GM19043 (cell line): Measurements from ENCODE around the gene RAB11FIP3.

Source experiments
- ATAC-seq: cut with Tn5 transposase; IDR thresholded peaks from one replicate; pipeline ENCODE4 v1.9.1; 2021; ENCODE audit warnings: low read depth; ENCODE audit not compliant: unreplicated experiment

The RAB11FIP3 gene

GRCh38 chr16:543301-544164 lies 118.1 kb downstream of the RAB11FIP3 start:
- no peak for ATAC-seq

- no peak for ATAC-seq
These were observed 119.1 kb downstream of the RAB11FIP3 start for GRCh38 chr16:544517-544916.

GRCh38 chr16:546909-547770 lies 121.7 kb downstream of the RAB11FIP3 start:
- ATAC-seq = no peak

DNA sequence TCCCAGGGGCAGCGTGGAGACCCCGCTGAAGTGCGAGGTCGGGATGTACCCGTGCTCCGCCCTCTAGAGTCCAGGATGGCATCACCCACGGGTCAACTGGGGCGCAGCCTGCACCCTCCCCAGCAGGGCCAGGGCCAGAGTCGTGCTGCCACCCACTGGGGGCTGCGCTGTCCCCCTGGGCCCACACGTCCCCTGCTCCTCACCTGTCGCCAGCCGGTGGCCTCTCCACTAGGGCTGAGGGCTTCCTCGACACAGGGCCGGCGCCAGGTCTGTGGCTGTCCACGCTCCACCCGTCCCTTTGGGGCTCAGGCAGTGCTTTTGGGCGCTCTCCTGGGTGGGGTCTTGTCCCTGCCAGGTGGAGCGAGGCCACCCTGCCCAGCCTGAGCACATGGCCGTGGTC lies 123.1 kb downstream of the RAB11FIP3 start:
- ATAC-seq = no peak

- ATAC-seq = no peak
These were observed 124.3 kb downstream of the RAB11FIP3 start for GRCh38 chr16:549544-550263.

DNA sequence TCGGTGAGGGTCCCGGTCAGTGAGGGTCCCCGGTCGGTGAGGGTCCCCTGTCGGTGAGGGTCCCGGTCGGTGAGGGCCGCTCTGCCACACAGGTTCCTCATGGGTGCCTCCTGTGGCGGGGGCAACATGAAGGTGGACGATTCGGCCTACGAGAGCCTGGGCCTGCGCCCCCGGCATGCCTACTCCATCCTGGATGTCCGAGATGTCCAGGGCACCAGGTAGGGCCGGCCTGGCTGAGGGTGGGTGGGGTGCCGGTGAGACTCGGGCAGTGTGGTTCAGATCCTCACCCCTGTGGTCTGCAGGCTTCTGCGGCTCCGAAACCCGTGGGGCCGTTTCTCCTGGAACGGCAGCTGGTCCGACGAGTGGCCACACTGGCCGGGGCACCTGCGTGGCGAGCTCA lies 125.8 kb downstream of the RAB11FIP3 start:
- no peak for ATAC-seq

DNA sequence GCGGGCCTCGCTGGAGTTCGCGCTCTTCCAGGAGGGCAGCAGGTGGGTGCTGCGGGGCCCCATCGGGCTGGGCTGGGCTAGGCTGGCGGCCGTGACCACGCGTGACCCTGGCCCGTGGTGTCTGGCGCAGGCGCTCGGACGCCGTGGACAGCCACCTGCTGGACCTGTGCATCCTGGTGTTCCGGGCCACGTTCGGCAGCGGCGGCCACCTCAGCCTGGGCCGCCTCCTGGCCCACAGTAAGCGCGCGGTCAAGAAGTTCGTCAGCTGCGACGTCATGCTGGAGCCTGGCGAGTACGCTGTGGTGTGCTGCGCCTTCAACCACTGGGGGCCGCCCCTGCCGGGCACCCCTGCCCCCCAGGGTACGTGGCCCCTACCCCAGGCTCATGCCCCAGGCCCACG lies 126.7 kb downstream of the RAB11FIP3 start:
- ATAC-seq = no peak

GRCh38 chr16:553601-554296 lies 128.3 kb downstream of the RAB11FIP3 start:
- ATAC-seq = no peak

DNA sequence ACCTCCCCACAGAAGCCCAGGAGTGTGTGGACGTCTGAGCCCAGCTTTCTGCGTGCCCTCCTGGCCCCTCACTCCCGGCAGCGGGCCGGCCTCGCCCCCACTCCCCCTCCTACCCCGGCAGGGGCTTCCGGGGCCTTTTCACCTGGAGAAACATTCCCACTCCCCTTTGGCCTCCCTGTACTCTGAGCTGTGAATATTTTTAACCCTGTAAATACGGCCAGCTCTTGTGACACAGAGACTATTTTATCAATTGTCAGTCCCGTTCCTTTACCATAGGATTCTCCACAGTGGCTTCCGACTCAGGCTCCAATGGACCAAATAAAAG lies 128.8 kb downstream of the RAB11FIP3 start:
- no peak for ATAC-seq

- no peak for ATAC-seq
These were observed 129.4 kb downstream of the RAB11FIP3 start for GRCh38 chr16:554640-555365.

DNA sequence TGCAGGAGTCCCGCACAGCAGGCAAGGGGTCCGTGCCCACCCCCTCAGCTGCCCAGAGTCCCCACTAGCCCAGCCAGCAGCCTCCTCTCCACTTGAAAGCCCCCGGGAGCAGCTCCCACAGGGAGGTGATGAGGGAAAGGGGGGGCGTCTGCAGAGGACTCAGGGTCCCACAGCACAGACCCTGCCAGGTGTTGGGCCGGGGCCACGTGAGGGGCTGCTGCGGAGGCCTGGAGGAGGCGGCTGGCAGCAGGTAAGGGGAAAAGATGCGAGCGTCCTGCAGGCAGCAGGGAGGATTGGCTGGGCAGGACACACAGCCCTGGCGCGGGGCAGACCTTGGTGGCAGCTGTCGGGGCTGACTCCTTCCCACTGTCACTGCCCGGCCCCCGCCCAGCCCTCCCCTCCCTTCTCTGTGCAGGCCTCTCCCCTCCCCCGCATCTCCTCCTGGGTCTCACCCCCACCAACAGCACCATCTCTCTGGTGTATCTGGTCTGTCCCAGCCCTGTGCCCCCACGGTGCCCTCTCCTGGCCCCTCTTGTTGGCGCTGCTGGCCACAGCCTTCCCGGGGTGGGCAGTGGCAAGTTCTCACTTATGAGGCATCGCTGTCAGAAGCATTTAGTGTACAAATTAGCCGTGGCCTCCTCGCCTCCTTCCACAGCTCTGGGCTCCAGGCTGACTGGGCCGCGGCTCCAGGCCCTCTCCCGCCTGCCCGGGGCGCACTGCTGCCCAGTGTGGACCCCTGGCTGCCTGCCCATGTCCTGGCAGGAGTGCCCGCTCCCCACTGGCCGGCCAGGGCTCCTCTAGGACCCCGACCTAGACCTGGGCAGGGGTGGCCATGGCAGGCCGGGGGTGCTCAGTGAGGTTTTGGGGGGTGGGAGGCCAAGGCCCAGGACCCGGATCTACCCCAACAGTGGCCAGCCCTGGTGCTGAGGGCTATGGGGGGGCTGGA lies 130.4 kb downstream of the RAB11FIP3 start:
- ATAC-seq = no peak

DNA sequence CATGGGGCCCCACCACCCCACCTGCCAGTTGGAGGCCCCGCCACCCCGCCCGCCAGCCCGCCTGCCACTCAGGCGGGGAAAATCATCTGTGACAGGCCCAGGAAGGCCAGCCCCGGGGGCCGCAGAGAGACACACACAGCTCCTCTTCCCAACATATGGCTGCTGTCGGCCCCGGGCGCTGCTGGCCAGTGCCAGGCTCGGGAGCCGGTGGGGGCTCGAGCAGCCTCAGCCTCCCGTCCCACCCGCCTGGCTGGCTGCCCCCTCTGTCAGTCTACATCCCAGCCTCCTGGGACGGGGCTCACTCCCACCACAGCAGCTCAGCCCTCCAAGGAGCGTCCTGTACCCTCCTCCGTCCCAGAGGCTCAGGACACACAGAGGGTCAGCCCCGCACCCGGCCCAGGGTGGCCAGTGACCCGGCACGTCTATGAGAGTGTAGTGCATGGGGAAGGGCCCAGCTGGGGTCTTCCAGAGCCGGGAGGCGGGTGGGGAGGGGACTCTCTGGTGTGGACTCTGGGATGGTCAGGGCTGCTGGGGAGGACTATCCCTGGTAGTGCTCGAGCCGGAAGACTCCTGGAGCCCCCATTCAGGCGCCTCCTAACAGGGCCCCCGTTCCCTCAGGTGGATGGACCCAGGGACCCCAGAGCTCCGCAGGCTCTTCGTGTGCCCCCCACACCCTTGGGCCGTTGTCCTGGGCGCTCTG lies 131.2 kb downstream of the RAB11FIP3 start:
- ATAC-seq = no peak

DNA sequence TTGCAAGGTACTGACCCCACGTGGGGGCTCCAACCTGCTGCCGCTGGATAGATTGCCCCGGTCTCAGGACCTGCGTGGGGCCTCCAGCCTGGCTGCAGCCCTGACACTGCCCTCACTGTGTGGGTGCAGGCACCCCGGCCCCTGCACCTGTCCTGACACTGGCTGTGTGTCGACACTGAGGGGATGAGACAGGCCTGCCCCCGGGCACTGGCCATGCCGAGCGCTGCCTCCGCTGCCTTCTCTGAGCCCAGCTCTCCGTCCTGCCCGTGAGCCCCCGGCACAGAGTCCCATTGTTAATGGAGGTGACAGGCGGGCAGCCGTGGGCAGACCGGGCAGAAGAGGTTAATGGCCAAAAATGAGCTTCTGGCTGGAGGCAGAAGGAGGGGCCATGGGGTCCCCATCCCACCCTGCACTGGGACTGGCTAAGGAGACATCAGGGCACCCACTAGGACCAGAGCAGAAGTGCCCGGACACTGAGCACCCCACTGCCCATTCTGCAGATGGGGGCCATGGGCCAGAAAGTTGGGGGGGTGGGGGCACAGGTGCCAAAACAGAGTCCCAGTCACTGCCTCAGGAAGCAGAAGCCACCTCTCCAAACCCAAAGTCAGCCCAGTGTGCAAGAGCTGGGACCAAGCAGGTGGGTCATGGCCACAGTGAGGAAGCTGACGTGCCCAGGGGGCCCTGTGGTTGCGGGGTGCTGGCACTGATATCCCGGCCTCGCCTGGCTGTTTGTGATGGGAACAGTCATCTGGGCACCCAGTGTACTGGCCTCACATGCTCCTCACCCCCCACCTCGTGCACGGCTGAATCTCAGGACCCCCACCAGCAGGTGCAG lies 132.2 kb downstream of the RAB11FIP3 start:
- ATAC-seq = no peak

DNA sequence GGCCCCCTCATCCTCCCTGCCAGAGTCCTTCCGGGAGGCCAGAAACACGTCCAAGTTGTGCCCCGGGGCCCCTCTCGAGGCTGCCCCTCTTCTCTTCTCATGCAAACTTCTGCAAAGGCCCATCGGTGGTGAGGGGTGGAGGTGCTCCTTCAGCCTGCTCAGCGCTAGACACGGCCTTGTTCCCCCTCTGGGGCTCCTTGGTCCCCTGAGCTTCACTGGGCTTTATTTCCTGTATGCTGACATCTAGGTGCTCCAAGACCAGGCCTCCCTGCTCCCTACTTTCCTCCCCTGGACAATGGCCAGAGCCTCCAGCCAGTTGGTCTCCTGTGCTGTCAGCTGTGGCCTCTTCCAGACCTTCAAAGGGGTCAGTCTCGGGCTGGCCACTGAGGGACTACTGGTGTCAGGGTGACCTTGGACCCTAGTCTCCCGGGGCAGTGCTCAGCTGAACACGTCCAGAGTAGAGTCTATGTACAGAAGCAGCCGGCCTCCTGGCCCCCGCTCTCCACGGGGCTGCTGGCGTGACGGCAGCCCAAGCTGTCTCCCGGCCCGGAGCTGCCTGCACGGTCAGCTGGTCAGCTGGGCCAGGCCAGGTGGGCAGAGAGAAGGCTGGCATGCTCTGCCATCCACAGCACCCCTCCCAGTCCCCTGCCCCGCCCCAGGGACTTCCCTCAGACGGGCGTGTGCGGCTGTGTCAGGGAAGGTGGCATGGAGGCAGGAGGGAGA lies 133.0 kb downstream of the RAB11FIP3 start:
- no peak for ATAC-seq

DNA sequence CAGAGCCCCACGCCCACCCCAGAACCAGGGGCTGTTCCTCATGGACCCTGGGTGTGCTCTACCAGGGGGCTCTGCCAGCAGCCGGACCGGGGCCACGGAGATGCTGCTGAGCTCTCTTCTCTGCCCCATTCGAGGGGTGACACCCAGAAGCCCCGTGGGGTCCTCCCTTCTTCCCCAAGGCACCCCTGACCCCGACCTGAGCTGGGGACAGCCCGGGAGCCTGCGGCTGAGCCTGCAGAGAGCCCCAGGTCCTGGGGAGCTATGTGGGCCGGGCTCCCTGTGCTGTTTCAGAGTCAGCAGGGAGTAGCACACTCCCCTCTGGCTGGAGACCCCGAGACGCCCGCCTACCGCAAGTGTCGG lies 133.6 kb downstream of the RAB11FIP3 start:
- ATAC-seq = no peak

GRCh38 chr16:559411-560203 lies 134.2 kb downstream of the RAB11FIP3 start:
- no peak for ATAC-seq
